Measurements from ENCODE around the gene GULP1.

GRCh38 chr2:188267776-188268175, 23.9 kb upstream of the GULP1 start:
- TF ChIP-seq TCF4 (CRISPR knock-in tag; IDR thresholded peaks at IDR 0.05; ENCODE audit: borderline replicate concordance) (no peak), ZFP30 (CRISPR knock-in tag; IDR thresholded peaks at IDR 0.05) (no peak), SNAI2 (CRISPR knock-in tag; IDR thresholded peaks at IDR 0.05) (no peak), TOX (CRISPR knock-in tag; IDR thresholded peaks at IDR 0.05; ENCODE audit: borderline replicate concordance) (no peak), ZNF70 (CRISPR knock-in tag; IDR thresholded peaks at IDR 0.05) (no peak), ARNTL (CRISPR knock-in tag; IDR thresholded peaks at IDR 0.05; ENCODE audit: borderline replicate concordance, low read depth) (no peak), PPARA (CRISPR knock-in tag; IDR thresholded peaks at IDR 0.05; ENCODE audit: borderline replicate concordance) (no peak), CSDC2 (CRISPR knock-in tag; IDR thresholded peaks at IDR 0.05) (no peak), RARB (CRISPR knock-in tag; IDR thresholded peaks at IDR 0.05) (no peak)
- TF ChIP-seq, protein P1, sequence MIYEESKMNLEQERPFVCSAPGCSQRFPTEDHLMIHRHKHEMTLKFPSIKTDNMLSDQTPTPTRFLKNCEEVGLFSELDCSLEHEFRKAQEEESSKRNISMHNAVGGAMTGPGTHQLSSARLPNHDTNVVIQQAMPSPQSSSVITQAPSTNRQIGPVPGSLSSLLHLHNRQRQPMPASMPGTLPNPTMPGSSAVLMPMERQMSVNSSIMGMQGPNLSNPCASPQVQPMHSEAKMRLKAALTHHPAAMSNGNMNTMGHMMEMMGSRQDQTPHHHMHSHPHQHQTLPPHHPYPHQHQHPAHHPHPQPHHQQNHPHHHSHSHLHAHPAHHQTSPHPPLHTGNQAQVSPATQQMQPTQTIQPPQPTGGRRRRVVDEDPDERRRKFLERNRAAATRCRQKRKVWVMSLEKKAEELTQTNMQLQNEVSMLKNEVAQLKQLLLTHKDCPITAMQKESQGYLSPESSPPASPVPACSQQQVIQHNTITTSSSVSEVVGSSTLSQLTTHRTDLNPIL (CRISPR knock-in tag; IDR thresholded peaks at IDR 0.05; ENCODE audit: low read depth): no peak
- TF ChIP-seq, protein P2, sequence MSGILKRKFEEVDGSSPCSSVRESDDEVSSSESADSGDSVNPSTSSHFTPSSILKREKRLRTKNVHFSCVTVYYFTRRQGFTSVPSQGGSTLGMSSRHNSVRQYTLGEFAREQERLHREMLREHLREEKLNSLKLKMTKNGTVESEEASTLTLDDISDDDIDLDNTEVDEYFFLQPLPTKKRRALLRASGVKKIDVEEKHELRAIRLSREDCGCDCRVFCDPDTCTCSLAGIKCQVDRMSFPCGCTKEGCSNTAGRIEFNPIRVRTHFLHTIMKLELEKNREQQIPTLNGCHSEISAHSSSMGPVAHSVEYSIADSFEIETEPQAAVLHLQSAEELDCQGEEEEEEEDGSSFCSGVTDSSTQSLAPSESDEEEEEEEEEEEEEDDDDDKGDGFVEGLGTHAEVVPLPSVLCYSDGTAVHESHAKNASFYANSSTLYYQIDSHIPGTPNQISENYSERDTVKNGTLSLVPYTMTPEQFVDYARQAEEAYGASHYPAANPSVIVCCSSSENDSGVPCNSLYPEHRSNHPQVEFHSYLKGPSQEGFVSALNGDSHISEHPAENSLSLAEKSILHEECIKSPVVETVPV (CRISPR knock-in tag; IDR thresholded peaks at IDR 0.05): no peak
